HCT116 (cell line): ENCODE measurements around the gene CKS1B. TPM values are rescaled to one million over a fixed set of nuclear protein-coding genes. Genes with fewer than 3 reads are reported as not detected.
A peak's percentile ranks its signal among the peaks of the same experiment; 100 is the strongest.

Experiments used
- ATAC-seq: fragments of 200-7000 bp; cut with Tn5 transposase; 2 replicates; pipeline ENCODE4 v1.9.1; 2020; ENCODE audit warnings: mild to moderate bottlenecking, moderate library complexity
- BruUV-seq: library from RNA; stranded (reverse); fragments of 400-500 nt; replicated peaks from 2 replicates; lab custom pipeline; 2021; lab: Mats Ljungman, UMichigan
- CTCF ChIA-PET: fragments of 300-600 bp; sonication (Branson Sonifier 250); formaldehyde crosslinking; loops from one replicate; lab custom pipeline; 2021; ENCODE audit warnings: antibody characterized with exemption; lab: Charles Lee
- POLR2A ChIA-PET: fragments of 300-600, 350-600 bp; sonication (Branson Sonifier 250); formaldehyde crosslinking; loops from one replicate; lab custom pipeline; 2021; ENCODE audit warnings: antibody characterized with exemption; lab: Charles Lee
- RAD21 ChIA-PET, 2 experiments: fragments of 300-600 bp; sonication (Branson Sonifier 250); formaldehyde crosslinking; loops; one replicate each; lab custom pipeline; 2023; ENCODE audit warnings: low total read pairs in 2 of 2; ENCODE audit not compliant: uncharacterized antibody in 2 of 2, unreplicated experiment in 2 of 2, low non-redundant PET in 1 of 2; lab: Charles Lee
- DNase-seq: peaks from one replicate; pipeline ENCODE4 v3.0.0-alpha.2; 2010; ENCODE audit warnings: low read depth, low spot score
- H2AFZ ChIP-seq: fragments of 200-600 bp; shearing (Covaris generic), sonication (generic); 2 replicates; pipeline ENCODE4 v1.6.1; 2017; ENCODE audit warnings: low read depth, mixed run types, mixed read lengths, antibody characterized with exemption, low read length; ENCODE audit not compliant: poor library complexity, severe bottlenecking
- H3K27ac ChIP-seq: 2 replicates; pipeline ENCODE4 v1.5.1; 2012; ENCODE audit warnings: low read depth, low read length
- H3K27me3 ChIP-seq: fragments of 200-600 bp; sonication (generic); 2 replicates; pipeline ENCODE4 v1.6.1; 2016; ENCODE audit warnings: mixed run types, low read length, mixed read lengths; ENCODE audit not compliant: insufficient read depth
- H3K36me3 ChIP-seq, 2 experiments: fragments of 200-500 bp in 1 of 2; fragments of 200-600 bp in 1 of 2; sonication (Bioruptor generic) in 1 of 2; sonication (generic) in 1 of 2; 2 replicates each; pipeline versions ENCODE4 v1.5.1 to v1.6.1; 2014 to 2016; ENCODE audit warnings: low read length in 2 of 2, inconsistent platforms in 1 of 2, mixed read lengths in 1 of 2, mixed run types in 1 of 2; ENCODE audit not compliant: insufficient read depth in 2 of 2, control insufficient read depth in 1 of 2
- H3K4me1 ChIP-seq, 2 experiments: fragments of 200-600 bp in 1 of 2; sonication (generic) in 1 of 2; 2 replicates each; pipeline versions ENCODE4 v1.5.1 to v1.6.1; 2012 to 2017; ENCODE audit warnings: low read length in 2 of 2, inconsistent platforms in 1 of 2, mild to moderate bottlenecking in 1 of 2, mixed read lengths in 1 of 2, mixed run types in 1 of 2, moderate library complexity in 1 of 2; ENCODE audit not compliant: insufficient read depth in 2 of 2, control insufficient read depth in 1 of 2
- H3K4me2 ChIP-seq: fragments of 200-600 bp; sonication (generic); 2 replicates; pipeline ENCODE4 v1.6.1; 2017; ENCODE audit warnings: mixed run types, low read length, mixed read lengths
- H3K4me3 ChIP-seq, 2 experiments: fragments of 200-600 bp in 1 of 2; sonication (generic) in 1 of 2; replicated peaks in 1 of 2; 2 replicates each; pipeline ENCODE4 v1.5.1; 2011 to 2016; ENCODE audit warnings: low read length in 2 of 2, control low read depth in 1 of 2, low read depth in 1 of 2, mild to moderate bottlenecking in 1 of 2, mixed read lengths in 1 of 2, mixed run types in 1 of 2
- H3K79me2 ChIP-seq: fragments of 200-600 bp; sonication (generic); 2 replicates; pipeline ENCODE4 v1.6.1; 2017; ENCODE audit warnings: mild to moderate bottlenecking, mixed run types, low read length, moderate library complexity, mixed read lengths; ENCODE audit not compliant: insufficient read depth
- H3K9ac ChIP-seq: fragments of 200-600 bp; sonication (generic); 2 replicates; pipeline ENCODE4 v1.6.1; 2016; ENCODE audit warnings: low read length, mixed read lengths
- H3K9me2 ChIP-seq: fragments of 200-600 bp; sonication (generic), shearing (Covaris generic); 2 replicates; pipeline ENCODE4 v1.6.1; 2017; ENCODE audit warnings: mixed run types, mild to moderate bottlenecking, moderate library complexity; ENCODE audit not compliant: insufficient read depth
- H3K9me3 ChIP-seq, 2 experiments: fragments of 200-500 bp in 1 of 2; fragments of 200-600 bp in 1 of 2; sonication (Bioruptor generic) in 1 of 2; sonication (generic) in 1 of 2; 2 replicates each; pipeline ENCODE4 v1.6.1; 2014 to 2017; ENCODE audit warnings: low read length in 2 of 2, mixed read lengths in 2 of 2, inconsistent platforms in 1 of 2, low read depth in 1 of 2, mild to moderate bottlenecking in 1 of 2, mixed run types in 1 of 2, moderate library complexity in 1 of 2; ENCODE audit not compliant: control insufficient read depth in 1 of 2, insufficient read depth in 1 of 2
- H4K20me1 ChIP-seq: fragments of 200-600 bp; sonication (generic), shearing (Covaris generic); 2 replicates; pipeline ENCODE4 v1.6.1; 2017; ENCODE audit warnings: mixed run types, mild to moderate bottlenecking, moderate library complexity; ENCODE audit not compliant: insufficient read depth
- SRF ChIP-seq: IDR thresholded peaks from 2 replicates; pipeline ENCODE4 v1.6.1; 2012; ENCODE audit warnings: low read depth
- intact Hi-C: fragments of 100-400 bp; cut with micrococcal nuclease; formaldehyde crosslinking; loops from 2 replicates; pipeline ENCODE4 v1.10.0; 2022
- total RNA-seq: library from RNA; stranded (reverse); gene quantifications from one replicate; pipeline ENCODE4 v1.2.1, GENCODE V29; 2021; ENCODE audit not compliant: unreplicated experiment
- TF ChIP-seq, protein P1 (sequence below), 3 experiments: fragments of 200-600 bp in 1 of 3; sonication (generic) in 1 of 3; IDR thresholded peaks in 2 of 3; conservative IDR thresholded peaks in 1 of 3; 2 replicates each; pipeline ENCODE4 v1.5.1; 2012 to 2017; ENCODE audit warnings: low read depth in 2 of 3, low read length in 2 of 3, antibody characterized with exemption in 1 of 3, borderline replicate concordance in 1 of 3, control low read depth in 1 of 3, mild to moderate bottlenecking in 1 of 3, mixed read lengths in 1 of 3, mixed run types in 1 of 3, moderate library complexity in 1 of 3; ENCODE audit not compliant: insufficient read depth in 1 of 3

CKS1B gene
- total RNA-seq, 1 experiment from 2014 or later = 229 TPM

DNA sequence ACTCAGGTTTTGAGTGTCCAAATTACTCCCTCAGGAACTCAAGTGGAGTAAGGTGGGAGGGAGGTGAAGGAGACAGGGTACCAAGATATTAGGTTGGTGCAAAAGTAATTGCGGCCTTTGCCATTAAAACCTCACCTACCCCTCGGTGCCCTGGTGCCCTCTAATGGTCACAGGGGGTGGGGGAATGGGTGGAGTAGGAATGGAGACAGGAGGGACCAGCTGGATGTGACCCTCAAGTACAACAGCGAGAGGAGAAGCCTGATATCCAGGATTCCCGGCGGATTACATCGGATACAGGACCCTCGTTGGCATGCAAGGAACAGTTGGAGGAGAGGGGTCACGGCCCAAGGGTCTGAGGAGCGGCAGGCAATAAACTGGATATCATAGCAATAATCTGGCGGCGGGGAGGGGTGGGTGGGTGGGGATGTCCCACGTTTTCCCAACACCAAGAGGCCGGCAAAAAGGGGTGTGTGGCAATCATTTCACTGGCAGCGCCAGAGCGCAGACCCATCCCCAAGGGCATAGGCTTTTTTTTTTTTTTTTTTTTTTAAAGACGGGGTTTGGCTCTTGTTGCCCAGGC, 23.8 kb downstream of the CKS1B start:
- no peak for DNase-seq
- no TSS peak for BruUV-seq
- Histone ChIP-seq H3K9ac (no peak overlapping the region), H3K9me3 (no peaks in the 10 kb centered on the region), H3K27ac (peak overlapping the region; percentile 99), H3K4me1 (peaks cover 28 to 66% of the 10 kb centered on the region in 2 experiments), H3K9me2 (no peaks in the 10 kb centered on the region), H3K27me3 (no peaks in the 10 kb centered on the region)
- intact Hi-C loops = loop anchor here (2.0 to 5.0 kb wide), 2 partner anchors 36 to 439 kb away; partner anchors contain the start of genes PYGO2 and UBE2Q1
- ChIA-PET CTCF (interaction anchor here (1.0 to 2.6 kb wide), 13 partner anchors 10 to 88 kb away, joined by 3 to 25 read pairs (median 7); partner anchors contain the start of genes ADAM15, FLAD1, PBXIP1 and PYGO2), POLR2A (interaction anchor here (0.9 to 2.5 kb wide), 3 partner anchors 25 to 47 kb away, joined by 6 to 22 read pairs (median 9); partner anchors contain the start of gene SHC1)
- no peak for ATAC-seq
- no peak for TF ChIP-seq SRF
- TF ChIP-seq, protein P1, sequence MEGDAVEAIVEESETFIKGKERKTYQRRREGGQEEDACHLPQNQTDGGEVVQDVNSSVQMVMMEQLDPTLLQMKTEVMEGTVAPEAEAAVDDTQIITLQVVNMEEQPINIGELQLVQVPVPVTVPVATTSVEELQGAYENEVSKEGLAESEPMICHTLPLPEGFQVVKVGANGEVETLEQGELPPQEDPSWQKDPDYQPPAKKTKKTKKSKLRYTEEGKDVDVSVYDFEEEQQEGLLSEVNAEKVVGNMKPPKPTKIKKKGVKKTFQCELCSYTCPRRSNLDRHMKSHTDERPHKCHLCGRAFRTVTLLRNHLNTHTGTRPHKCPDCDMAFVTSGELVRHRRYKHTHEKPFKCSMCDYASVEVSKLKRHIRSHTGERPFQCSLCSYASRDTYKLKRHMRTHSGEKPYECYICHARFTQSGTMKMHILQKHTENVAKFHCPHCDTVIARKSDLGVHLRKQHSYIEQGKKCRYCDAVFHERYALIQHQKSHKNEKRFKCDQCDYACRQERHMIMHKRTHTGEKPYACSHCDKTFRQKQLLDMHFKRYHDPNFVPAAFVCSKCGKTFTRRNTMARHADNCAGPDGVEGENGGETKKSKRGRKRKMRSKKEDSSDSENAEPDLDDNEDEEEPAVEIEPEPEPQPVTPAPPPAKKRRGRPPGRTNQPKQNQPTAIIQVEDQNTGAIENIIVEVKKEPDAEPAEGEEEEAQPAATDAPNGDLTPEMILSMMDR (IDR thresholded peaks at IDR 0.05 in 2 of 3, conservative IDR thresholded peaks at IDR 0.05 in 1 of 3; ENCODE audit: borderline replicate concordance in 1 of 3, insufficient read depth in 1 of 3, low read depth in 2 of 3, low read length in 2 of 3) = peak in 2 of 3 experiments; percentile 22 to 29; a peak in 1 of 6 replicates
- TF ChIP-seq, all 23 proteins: peak for 1
- Histone ChIP-seq H2AFZ (no peak overlapping the region), H3K4me2 (peak overlapping the region; percentile 96), H3K4me3 (no peak overlapping the region), H4K20me1 (no peaks in the 10 kb centered on the region), H3K36me3 (no peaks in the 10 kb centered on the region), H3K79me2 (peaks cover 7% of the 10 kb centered on the region)
- RAD21 ChIA-PET = interaction anchor here in 1 of 2 experiments (1.7 kb wide), 1 partner anchor 37 kb away, joined by 5 read pairs; the partner anchor contains the start of gene PYGO2
